ENCODE data around the gene ERAS.
"Not testable (repeated sequence)": the region's sequence is repeated elsewhere in the genome, so short reads cannot be mapped to it uniquely, and the experiment has no call there.

Gene ERAS

DNA sequence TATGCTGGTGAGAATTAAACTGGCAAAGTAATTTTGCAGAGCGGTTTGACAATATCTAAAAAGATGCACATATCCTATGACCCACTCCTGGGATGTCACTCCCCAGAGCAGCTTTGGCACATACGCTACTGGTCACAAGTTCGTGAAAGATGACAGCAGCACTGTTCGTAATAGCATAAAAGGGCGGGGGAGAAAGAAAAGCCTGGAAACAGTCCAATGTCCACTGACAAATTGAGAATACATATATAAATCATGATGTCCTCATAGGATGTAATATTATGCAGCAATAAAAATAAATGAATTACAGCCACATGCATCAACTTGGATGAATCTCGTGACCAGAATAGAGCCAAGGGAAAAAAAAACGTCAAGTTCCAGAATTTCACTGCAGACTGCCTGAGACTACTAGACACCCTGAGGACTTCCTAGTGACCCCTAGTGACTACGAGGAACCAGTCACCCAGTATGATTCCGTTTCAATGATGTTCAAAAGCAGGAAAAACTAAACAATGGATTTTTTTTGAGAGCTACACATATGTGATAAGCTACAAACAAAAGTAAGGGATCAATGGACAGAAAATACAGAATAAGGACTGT lies 7.3 kb downstream of the ERAS start:
- DNase-seq (ENCODE audit: low read depth, low spot score) = no peak

DNA sequence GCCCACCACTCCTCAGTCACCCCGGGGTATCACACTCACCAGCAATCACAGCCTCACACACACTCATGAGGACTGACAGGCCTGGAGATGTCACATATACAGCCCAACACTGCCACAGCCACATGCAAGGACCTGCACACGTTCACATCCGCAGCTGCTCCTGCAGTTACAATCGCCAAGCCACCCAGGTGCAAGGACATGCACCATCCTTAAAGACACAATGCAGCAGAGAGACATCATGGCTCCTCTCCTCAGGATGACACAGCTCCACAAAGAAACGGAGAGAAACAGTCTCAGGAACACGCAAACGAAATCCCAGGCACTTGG lies 8.0 kb downstream of the ERAS start:
- DNase-seq (ENCODE audit: low read depth, low spot score) = no peak

DNA sequence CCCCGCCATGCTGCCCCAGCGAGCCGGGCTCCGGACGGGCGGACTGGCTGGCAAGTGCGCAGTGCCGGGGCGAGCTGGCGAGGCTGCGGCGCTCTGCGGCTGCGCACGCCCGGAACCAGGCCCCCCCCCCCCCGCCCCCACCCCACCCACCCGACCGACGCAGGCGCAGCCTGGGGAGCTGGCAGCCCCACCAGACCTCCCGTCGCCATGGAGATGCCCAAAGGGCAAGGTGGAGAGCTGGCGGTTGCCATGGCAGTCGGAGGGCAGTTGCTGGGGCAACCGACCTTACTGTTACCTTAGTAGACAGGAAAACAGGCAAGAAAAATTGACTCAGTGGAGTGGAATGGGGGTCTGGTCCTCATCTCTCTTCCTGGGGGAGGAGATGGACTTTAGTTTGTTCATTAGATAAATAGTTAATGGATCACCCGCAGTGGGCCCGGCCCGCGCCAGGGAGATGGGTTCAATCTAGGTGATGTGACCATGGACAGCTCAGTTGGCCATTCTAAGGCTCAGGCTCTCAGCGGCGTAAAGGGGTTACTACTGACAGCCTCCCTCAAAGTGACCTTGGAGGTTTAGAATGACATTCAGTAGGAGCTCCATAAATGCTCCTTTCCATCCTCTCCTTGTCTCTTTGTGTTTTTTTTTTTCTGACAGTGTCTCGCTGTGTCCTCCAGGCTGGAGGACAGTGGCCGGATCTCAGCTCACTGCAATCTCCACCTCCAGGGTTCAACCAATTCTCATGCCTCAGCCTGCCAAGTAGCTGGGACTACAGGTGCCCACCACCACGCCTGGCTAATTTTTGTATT lies 9.4 kb downstream of the ERAS start, which contains the start of gene PCSK1N:
Gene PCSK1N, minus strand, starts transcription at position 87 of the 806 bp plus-strand sequence. Its CDS starts 78 bp downstream, at position 9.
- DNase-seq (ENCODE audit: low read depth, low spot score) = no peak

DNA sequence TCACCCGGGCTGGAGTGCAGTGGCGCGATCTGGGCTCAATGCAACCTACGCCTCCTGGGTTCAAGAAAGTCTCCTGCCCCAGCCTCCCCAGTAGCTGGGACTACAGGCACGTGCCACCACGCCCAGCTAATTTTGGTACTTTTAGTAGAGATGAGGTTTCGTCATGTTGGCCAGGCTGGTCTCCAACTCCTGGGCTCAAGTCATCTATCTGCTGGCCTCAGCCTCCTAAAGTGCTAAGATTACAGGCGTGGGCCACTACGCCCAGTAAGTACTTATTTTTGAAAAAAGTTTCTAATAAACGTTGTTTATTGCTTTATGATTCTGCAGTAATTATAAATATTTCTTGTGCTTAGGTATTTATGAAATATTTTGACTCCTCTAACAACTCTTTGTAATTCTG lies 13.4 kb downstream of the ERAS start:
- no peak for DNase-seq (ENCODE audit: low read depth, low spot score)

DNA sequence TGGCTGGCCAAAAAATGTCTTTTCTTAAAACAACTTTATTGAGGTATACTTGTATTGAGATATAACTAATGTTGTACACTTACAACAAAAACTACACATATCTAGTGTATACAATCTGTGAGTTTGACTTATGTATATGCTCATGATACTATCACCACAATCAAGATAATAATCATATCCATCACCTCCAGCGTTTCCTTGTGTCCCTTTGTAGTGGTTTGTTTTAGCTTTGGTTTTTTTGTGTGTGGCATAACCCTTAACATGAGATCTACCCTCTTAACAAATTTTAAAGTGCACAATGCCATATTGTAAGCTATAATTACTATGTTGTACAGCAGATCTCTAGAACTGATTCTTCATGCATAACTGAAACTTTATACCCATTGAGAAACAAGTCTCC lies 22.5 kb downstream of the ERAS start:
- no peak for DNase-seq (ENCODE audit: low read depth, low spot score)

DNA sequence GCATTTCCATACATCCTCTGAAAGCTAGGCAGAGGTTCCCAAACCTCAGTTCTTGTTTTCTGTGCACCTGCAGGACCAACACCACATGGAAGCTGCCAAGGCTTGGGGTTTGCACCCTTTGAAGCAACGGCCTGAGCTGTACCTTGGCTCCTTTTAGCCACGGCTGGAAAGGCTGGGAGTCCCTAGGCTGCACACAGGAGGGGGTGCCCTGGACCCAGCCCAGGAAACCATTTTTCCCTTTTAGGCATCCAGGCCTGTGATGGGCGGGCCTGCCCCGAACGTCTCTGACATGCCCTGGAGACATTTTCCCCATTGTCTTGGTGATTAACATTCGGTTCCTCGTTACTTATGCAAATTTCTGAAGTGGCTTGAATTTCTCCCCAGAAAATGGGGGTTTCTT lies 26.5 kb downstream of the ERAS start:
- DNase-seq (ENCODE audit: low read depth, low spot score) = no peak

GRCh38 chrX:48853494-48853893 lies 27.2 kb downstream of the ERAS start:
- DNase-seq (ENCODE audit: low read depth, low spot score) = not testable (repeated sequence)

DNA sequence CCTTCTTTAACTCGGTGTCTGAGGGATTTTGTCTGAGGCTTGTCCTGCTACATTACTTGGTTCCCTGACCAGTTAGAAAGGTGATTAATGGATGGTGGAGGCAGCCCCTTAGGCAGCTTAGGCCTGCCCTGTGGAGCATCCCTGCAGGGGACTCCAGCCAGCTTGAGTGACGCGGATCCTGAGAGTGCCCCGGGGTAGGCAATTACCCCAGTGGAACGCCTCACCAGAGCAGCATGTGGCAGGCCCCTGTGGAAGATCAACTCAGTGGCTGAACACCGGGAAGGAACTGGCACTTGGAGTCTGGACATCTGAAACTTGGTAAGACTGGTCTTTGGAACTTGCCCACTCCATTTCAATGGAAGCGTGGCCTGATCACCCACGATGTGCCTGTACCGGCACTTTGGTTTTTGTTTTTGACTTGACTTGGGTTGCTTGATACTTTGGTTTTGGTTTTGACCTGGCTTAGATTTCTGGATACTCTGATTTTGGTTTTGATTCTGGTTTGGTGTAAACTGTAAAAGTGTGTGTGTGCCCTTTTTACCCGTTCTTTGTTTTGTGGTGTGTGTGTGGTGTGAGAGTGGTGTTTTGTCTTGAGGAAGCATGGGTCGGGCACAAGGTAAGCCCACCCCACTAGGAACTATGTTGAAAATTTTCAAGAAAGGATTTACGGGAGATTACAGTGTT lies 27.9 kb downstream of the ERAS start:
- not testable (repeated sequence) for DNase-seq (ENCODE audit: low read depth, low spot score)

DNA sequence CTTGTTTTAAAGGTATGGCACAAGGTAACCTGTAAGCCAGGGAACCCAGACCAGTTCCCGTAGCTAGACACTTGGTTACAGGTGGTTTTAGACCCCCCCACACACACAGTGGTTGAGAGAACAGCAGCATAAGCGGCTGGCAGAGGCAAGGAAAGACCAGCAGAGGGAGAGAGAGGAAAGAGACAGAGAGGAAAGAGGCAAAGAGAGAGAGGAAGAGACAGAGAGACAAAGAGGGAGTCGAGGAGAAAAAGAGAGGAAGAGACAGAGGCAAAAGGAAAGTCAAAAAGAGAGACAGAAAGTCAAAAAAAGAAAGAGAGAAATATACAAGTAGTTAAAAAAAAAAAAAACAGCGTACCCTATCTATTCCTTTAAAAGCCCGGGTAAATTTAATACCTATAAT lies 28.6 kb downstream of the ERAS start:
- DNase-seq (ENCODE audit: low read depth, low spot score) = no peak

- no peak for DNase-seq (ENCODE audit: low read depth, low spot score)
Measured at GRCh38 chrX:48864210-48864609, 37.9 kb downstream of the ERAS start.

- not testable (repeated sequence) for DNase-seq (ENCODE audit: low read depth, low spot score)
Measured at GRCh38 chrX:48872017-48872416, 45.7 kb downstream of the ERAS start.

DNA sequence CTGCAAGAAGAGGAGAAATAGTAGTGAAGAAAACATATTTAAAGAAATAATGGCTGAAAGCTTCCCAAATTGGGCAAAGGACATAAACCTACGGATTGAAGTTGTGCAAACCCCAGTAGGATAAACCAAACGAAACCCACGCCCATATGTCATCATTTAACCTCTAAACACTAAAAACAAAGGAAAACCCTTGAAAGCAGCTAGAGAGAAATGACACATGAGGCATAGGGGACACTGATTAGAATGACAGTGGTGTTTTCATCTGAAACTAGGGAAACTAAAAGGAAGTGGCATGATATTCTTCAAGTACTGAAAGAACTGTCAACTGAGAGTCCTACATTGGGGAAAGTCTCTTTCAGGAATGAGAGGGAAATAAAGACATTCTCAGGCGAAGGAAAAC lies 50.6 kb downstream of the ERAS start:
- DNase-seq (ENCODE audit: low read depth, low spot score) = not testable (repeated sequence)

All from brain pericyte (primary cell).